ENCODE results near the gene SELENOP. TPM values are rescaled to one million over a fixed set of nuclear protein-coding genes. Genes with fewer than 3 reads are reported as not detected.

Gene SELENOP
- total and polyA plus RNA-seq, 2 of the 13 experiments (the other 11 are each of a cell fraction or from before 2014, with no cell fraction given), result 1,895 to 2,083 TPM

- peak; percentile 69 for TF ChIP-seq UBTF (CRISPR knock-in tag; IDR thresholded peaks at IDR 0.05)
- peak in 1 of 2 experiments; percentile 23; a peak in 1 of 4 replicates for TF ChIP-seq POLR2A (IDR thresholded peaks at IDR 0.05; ENCODE audit: insufficient read depth in 1 of 2, low read depth in 2 of 2, low read length in 2 of 2)
- 0 out of 2 replicates have a peak, but pooled peaks have one; percentile 20 for TF ChIP-seq ZNF143 (CRISPR knock-in tag; IDR thresholded peaks at IDR 0.05)
- no peak for TF ChIP-seq ZNF432 (CRISPR knock-in tag; IDR thresholded peaks at IDR 0.05; ENCODE audit: borderline replicate concordance)
- TF ChIP-seq MIER2 (CRISPR knock-in tag; IDR thresholded peaks at IDR 0.05), result no peak
- TF ChIP-seq GATAD2A (CRISPR knock-in tag; IDR thresholded peaks at IDR 0.05), result peak; percentile 13; the same call in 1 of the 2 replicates
- no peak for TF ChIP-seq CREBL2 (CRISPR knock-in tag; IDR thresholded peaks at IDR 0.05; ENCODE audit: borderline replicate concordance)
- no peak for TF ChIP-seq ZNF674 (CRISPR knock-in tag; IDR thresholded peaks at IDR 0.05; ENCODE audit: low read depth)
- TF ChIP-seq ZMAT3 (CRISPR knock-in tag; conservative IDR thresholded peaks at IDR 0.05), result 0 out of 2 replicates have a peak, but pooled peaks have one; percentile 19
- TF ChIP-seq KAT7 (CRISPR knock-in tag; IDR thresholded peaks at IDR 0.05; ENCODE audit: borderline replicate concordance), result peak; percentile 70
- TF ChIP-seq ZNF687 (CRISPR knock-in tag; IDR thresholded peaks at IDR 0.05), result peak; percentile 78
- no peak for TF ChIP-seq ZNF83 (CRISPR knock-in tag; IDR thresholded peaks at IDR 0.05; ENCODE audit: borderline replicate concordance)
- TF ChIP-seq ZBTB38 (CRISPR knock-in tag; IDR thresholded peaks at IDR 0.05), result peak; percentile 58; the same call in 1 of the 2 replicates
- 0 out of 2 replicates have a peak, but pooled peaks have one; percentile 37 for TF ChIP-seq NFKB2 (CRISPR knock-in tag; IDR thresholded peaks at IDR 0.05; ENCODE audit: borderline replicate concordance)
- TF ChIP-seq HMGXB4 (CRISPR knock-in tag; IDR thresholded peaks at IDR 0.05; ENCODE audit: borderline replicate concordance in 1 of 2, low read depth in 1 of 2), result peak in 1 of 2 experiments; percentile 24; a peak in 1 of 4 replicates
- peak; percentile 82 for TF ChIP-seq BRD4 (CRISPR knock-in tag; IDR thresholded peaks at IDR 0.05)
- peak; percentile 19; the same call in 1 of the 2 replicates for TF ChIP-seq SAP130 (CRISPR knock-in tag; IDR thresholded peaks at IDR 0.05; ENCODE audit: low read depth)
These were observed 1.8 kb upstream of the SELENOP start (continued) for GRCh38 chr5:42813533-42813932.
